D721Med (cell line): ENCODE results near the gene ARGLU1.

Source experiments
- DNase-seq: peaks from one replicate; pipeline ENCODE4 v3.0.0; 2011; ENCODE audit warnings: low spot score; ENCODE audit not compliant: insufficient read length
- FAIRE-seq: peaks from 2 replicates; lab custom pipeline; 2011; peaks lifted over from hg19 to GRCh38; lab: Jason Lieb, UNC
- TF ChIP-seq, protein P1 (sequence below): IDR thresholded peaks from 2 replicates; pipeline ENCODE4 v1.5.1; 2012; ENCODE audit warnings: mild to moderate bottlenecking, control low read depth; ENCODE audit not compliant: insufficient read depth; ENCODE audit errors: missing control alignments

ARGLU1 gene

GRCh38 chr13:106596275-106596937 is 28.5 kb upstream of the ARGLU1 start:
- no peak for FAIRE-seq
- no peak for DNase-seq
- TF ChIP-seq, protein P1, sequence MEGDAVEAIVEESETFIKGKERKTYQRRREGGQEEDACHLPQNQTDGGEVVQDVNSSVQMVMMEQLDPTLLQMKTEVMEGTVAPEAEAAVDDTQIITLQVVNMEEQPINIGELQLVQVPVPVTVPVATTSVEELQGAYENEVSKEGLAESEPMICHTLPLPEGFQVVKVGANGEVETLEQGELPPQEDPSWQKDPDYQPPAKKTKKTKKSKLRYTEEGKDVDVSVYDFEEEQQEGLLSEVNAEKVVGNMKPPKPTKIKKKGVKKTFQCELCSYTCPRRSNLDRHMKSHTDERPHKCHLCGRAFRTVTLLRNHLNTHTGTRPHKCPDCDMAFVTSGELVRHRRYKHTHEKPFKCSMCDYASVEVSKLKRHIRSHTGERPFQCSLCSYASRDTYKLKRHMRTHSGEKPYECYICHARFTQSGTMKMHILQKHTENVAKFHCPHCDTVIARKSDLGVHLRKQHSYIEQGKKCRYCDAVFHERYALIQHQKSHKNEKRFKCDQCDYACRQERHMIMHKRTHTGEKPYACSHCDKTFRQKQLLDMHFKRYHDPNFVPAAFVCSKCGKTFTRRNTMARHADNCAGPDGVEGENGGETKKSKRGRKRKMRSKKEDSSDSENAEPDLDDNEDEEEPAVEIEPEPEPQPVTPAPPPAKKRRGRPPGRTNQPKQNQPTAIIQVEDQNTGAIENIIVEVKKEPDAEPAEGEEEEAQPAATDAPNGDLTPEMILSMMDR: no peak

DNA sequence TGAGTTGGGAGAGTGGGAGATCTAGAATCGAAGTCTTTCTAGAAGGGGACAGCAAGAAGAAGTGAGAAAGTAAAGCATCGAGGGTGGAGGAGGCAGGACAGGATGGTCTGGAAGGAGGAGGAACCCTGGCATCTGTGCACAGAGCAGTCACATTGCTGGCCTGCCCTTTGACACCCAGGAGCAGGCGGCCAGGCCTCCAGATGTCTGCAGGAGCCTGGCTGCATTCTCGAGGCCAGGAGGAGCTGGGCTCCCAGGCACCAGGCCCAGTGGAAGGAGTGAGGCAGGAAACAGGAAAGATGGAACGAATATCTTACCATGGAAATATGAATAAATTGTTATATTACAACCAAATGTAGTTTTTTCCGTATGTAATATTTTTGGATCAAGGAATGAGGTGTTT is 27.7 kb upstream of the ARGLU1 start:
- TF ChIP-seq, protein P1: no peak
- FAIRE-seq: no peak
- DNase-seq: no peak

DNA sequence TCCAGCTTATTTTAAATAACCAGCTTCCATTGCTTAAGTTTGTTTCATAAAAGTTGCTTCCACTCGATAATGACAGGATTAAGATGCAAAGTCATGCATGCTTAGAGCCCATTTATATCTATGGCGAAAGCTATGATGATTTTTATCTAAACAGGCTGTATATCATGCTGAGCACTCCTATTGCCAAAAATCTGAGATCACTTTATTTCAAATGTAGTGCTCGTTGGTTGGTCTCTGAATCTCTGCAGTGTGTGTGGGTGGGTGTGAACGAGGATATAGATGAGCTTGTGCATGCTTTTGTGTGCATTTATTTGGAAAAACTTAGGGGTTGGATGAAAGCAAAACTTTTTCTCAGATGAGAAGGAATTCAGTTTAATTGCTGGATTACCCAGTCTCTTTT is 27.0 kb upstream of the ARGLU1 start:
- no peak for FAIRE-seq
- TF ChIP-seq, protein P1: no peak
- DNase-seq: no peak

- TF ChIP-seq, protein P1: no peak
- FAIRE-seq (no peak), DNase-seq (no peak)
Observed at GRCh38 chr13:106593132-106593531, 25.2 kb upstream of the ARGLU1 start.

DNA sequence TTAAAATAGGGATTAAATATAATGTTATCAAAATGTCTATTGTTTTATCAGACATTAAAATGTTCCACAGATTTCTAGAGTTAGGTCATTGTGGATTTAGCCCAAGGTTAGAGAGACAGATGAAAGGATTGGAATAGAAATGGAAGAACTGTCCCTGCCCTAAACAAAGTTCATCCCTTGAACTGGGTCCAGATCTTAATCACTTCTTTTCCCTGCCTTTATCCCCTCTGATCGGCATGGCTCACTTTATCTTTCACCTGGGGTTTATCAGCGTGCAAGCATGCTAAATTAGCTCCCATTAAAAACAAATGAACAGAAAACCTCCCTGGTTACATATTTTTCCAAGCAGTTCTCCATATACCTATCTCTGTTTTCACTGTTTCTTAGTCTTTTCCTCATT is 23.4 kb upstream of the ARGLU1 start:
- no peak for FAIRE-seq

DNA sequence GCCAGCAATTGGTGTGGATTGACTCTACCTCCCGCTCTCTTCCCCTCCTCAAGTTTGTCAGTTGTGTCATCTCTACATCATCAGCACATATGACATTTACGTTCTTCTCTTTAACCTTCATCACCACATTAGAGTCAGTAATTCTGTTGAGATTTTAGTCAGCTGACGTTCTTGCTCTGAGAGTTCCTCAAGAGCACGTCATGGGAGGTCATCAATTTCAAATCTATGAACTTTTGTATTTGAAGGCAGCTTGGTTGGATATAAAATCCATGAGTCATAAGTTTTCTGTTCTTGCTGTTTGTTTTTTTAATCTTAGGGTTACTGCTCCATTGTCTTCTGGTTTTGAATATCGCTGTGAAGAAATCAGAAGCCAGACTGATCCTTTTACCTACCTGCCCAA is 21.8 kb upstream of the ARGLU1 start:
- DNase-seq (no peak), FAIRE-seq (no peak)
- TF ChIP-seq, protein P1: no peak

More for the DNA sequence above, 23.4 kb upstream of the ARGLU1 start:
- no peak for DNase-seq
- TF ChIP-seq, protein P1: no peak

GRCh38 chr13:106588367-106588766 is 20.4 kb upstream of the ARGLU1 start:
- TF ChIP-seq, protein P1: no peak
- no peak for FAIRE-seq
- no peak for DNase-seq
